Stimulated activated naive CD8-positive, alpha-beta T cell treated with anti-CD3 and anti-CD28 coated beads, Interleukin-15, Interleukin-2, amounts not matched to agents 100 U/mL and 50 U/mL, for 24 hours (primary cell): ENCODE data around the gene PUDP.
A peak's percentile ranks its signal among the peaks of the same experiment; 100 is the strongest.
"Not testable (repeated sequence)": the region's sequence is repeated elsewhere in the genome, so short reads cannot be mapped to it uniquely, and the experiment has no call there.

Source experiments
- ATAC-seq: fragments of 150-1000 bp; cut with Tn5 transposase; one replicate; pipeline ENCODE4 v1.10.0; 2021
- DNase-seq: peaks from one replicate; pipeline ENCODE4 v3.0.0; 2021

The PUDP gene

GRCh38 chrX:7072856-7073255, 75.1 kb downstream of the PUDP start:
- DNase-seq (no peak), ATAC-seq (no peak)

- ATAC-seq: no peak
- no peak for DNase-seq
Measured at GRCh38 chrX:7071390-7071789, 76.6 kb downstream of the PUDP start.

DNA sequence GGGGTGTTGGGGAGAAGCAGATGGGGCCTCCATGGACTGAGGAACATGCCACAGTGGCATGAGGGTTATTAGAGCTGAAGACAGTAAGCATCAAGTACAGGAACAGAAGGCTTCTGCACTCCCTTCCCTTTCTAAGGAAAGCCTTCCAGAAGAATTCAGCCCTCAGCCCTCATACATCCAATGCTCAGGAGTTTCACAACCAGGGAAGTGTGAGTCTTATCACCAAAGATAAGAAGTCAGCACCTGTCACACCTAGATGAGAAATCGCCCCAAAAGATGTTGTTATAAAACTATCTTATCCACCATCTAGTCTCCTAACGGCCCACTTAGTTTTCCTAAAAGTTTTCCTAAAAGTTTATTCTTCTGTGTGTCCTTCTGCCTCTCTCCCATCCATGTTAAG, 78.4 kb downstream of the PUDP start:
- ATAC-seq: no peak
- DNase-seq: no peak

DNA sequence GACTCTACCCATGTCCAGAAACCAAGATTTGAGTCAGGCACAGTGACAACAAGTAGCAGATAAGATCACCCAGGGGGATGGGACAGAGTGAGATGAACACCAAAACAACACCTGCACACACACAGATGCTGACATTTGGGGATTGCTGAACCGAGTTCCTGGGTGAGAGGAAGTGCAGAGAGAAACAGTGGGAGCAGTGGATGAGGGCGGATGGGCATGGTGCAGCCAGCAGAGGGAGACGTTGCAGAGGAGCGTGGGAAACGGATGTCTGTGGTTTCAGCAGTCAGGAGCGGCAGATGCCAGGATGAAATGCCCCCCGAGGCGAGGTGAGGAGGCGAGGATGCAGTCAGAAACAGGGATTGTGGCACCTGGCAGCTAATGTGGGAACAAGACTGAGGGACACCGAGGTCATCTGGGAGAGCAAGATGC, 79.0 kb downstream of the PUDP start:
- no peak for ATAC-seq
- DNase-seq: peak; percentile 27

DNA sequence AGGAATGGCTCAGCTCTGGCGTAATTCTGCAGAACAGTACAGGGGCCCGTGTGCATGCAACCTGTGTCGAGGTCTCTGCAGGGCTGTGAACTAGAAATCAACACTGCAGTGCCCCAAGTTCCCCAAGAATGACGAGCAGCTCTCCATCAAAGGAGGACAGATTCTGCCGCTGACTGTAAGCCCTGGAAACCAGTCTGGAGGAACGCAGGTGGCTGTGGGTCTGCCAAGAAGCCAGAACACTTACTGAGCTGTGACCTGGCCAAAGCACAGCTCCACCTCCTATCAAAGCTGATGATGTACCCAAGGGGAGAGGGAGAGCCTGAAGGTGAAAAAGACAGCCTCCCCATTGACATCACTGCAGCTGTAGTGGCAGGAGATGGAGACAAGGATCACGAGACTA, 80.7 kb downstream of the PUDP start:
- ATAC-seq: no peak
- no peak for DNase-seq

DNA sequence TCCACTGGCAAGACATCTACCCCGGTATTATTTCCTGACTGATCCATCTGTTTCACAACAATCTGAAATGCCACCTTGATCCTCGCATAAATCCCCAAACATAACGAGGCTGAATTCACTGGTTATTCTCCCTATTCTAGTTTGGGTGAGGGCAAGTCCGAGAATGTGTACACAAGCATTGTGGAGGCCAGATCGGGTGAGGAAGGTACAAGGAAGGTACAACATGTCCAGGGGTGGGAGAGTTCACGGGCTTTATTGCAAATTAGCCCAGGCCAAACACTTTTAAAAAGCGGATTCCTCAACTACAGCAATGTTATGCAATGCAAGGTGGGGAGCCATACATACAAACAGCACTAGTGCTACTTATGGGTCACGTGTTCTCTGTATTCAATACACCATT, 82.5 kb downstream of the PUDP start:
- ATAC-seq: no peak
- no peak for DNase-seq

DNA sequence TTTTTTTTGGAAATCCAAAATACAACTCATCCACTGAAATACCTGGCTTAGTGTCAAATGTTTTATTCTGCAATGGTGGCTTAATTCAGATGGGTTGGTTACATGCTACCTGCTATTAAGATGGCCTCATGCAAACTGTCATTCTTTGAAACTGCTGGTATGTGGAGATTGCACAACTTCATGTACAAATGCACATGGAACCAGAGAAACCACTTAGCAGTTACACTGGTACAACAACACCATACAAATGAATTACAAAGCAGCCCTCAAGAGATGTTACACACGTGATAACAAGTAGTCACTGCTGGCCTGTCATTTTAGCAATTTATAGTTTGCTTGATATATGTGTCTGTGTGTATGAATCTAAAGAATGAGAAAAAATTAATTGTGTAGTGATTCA, 85.0 kb downstream of the PUDP start:
- DNase-seq (no peak), ATAC-seq (no peak)

DNA sequence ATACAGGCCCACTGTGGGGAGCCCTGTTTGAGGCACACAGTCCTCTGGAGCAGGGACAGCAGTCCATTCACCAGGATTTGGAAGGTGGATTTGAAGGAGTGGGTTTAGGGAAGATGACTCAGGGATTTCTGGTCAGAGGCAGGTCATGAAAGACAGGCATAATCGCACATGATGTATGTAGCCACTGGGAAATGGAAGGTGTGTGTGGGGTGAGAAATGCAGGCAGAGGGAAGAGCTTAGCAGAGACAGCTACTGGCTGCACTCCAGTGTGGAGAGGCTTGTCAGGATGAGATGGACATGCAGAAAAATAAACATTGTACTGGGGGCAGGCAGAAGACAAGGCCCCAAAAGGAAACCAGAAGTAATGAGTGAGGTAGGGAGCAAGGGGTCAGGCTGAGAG, 85.7 kb downstream of the PUDP start:
- ATAC-seq (no peak), DNase-seq (no peak)

DNA sequence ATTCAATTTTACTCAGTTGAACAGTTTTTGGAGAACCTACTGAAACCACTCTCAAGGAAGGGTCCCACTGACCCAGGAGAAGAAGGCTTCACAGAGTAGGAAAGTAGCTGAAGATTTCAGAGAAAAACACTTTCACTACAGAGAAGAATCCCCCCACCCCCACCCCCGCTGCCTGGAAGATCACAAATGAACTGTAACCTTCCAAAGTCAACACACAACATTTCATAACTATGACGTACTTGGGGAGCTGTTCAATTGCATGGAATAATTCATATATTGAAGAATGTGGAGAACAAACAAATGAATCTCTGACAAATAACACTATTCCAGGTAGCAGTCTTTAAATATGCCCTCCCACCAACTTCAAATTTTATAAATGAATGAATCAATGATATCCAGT, 86.5 kb downstream of the PUDP start:
- DNase-seq: no peak
- no peak for ATAC-seq

GRCh38 chrX:7060444-7060843, 87.5 kb downstream of the PUDP start:
- no peak for ATAC-seq
- no peak for DNase-seq

DNA sequence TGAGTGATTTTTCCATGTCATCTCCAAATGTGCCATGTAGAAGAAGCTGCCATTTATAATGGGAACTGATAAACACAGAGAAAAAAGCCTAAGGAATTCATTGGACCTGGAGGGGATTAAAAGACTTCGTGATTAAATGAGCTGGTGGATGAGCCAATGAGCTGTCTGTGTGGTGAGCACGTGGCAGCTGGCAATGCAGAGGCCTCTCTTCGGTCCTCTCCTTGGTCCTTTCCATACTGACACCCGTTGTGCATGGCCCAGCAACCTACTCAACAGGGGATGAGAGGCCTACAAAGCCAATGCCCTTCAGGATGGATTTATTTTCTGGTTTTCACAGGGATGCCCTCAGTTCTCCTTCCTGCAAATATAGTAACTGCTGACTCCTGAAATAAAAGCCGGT, 88.1 kb downstream of the PUDP start:
- no peak for ATAC-seq
- no peak for DNase-seq

GRCh38 chrX:7059214-7059838, 88.6 kb downstream of the PUDP start:
- DNase-seq (no peak), ATAC-seq (peak; percentile 73)

GRCh38 chrX:7055386-7056137, 92.4 kb downstream of the PUDP start:
- ATAC-seq (no peak), DNase-seq (no peak)

GRCh38 chrX:7054219-7055216, 93.4 kb downstream of the PUDP start:
- DNase-seq: no peak
- no peak for ATAC-seq

GRCh38 chrX:7052541-7052940, 95.4 kb downstream of the PUDP start:
- DNase-seq: no peak
- ATAC-seq: no peak

- ATAC-seq (no peak), DNase-seq (no peak)
Measured at GRCh38 chrX:7050271-7050670, 97.7 kb downstream of the PUDP start.

DNA sequence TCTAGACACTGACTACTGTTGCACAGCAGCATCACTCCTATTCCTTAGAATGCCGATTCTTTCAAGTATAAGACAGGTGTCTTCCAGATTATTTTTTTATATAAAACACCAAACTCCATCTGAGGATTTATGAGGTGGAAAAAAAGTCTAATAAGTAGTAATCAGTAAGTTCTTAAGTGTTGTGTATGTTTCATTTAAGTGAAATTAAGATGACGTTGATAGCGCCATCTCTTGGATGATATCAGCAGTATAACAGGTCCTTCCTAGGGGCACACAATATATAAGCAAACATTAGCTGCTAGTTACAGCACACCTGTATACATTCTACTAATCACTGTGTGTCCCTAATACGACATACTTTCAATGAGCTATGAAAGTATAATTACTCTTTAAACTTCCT, 100.0 kb downstream of the PUDP start:
- no peak for ATAC-seq
- no peak for DNase-seq

GRCh38 chrX:7045238-7045955, 102.6 kb downstream of the PUDP start:
- DNase-seq: no peak
- ATAC-seq: no peak

DNA sequence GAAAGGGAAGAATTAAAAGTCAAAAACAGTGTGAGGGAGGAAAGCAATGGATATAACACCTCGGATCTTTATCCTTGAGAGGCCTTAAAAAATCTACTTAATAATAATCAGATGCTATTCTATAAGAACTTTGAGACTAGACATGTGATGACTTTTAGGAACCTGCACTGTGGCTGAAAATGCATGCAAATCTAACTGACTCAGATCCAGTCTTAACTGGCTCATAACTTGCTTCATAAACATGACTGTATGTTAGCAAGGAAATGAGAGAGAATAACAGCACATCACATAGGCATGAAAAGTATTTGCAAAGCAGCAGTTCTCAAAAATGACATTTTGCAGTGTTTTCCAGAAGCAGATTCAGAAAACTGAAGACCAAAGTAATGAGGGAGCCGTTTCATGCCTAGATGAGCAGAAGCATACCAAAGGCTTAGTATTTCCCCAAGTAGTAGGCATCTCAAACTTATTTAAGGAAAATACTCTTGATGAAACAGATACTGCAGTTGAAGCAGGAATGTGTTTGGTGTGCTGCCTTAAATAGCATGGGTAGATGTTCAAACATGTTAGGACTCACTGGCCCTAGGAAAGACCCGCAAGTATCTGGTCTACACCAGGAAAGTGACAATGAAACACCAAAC, 104.0 kb downstream of the PUDP start:
- not testable (repeated sequence) for DNase-seq, ATAC-seq

GRCh38 chrX:7028246-7028645, 119.7 kb downstream of the PUDP start:
- DNase-seq (no peak), ATAC-seq (no peak)

GRCh38 chrX:7027071-7027470, 120.9 kb downstream of the PUDP start:
- DNase-seq (no peak), ATAC-seq (no peak)

- ATAC-seq, DNase-seq: not testable (repeated sequence)
Measured at GRCh38 chrX:7026365-7026764, 121.6 kb downstream of the PUDP start.
